ENCODE measurements around the gene CDC42EP3.

Gene CDC42EP3

GRCh38 chr2:37669446-37669845 lies 2.0 kb downstream of the CDC42EP3 start:
- H3K4me3 ChIP-seq (ENCODE audit: control insufficient read depth, low read depth, low read length): peak overlapping the region; percentile 82
- TF ChIP-seq CTCF (IDR thresholded peaks at IDR 0.05; ENCODE audit: control insufficient read depth, insufficient read depth, low read depth, low read length, missing control alignments): no peak
- no peak for DNase-seq (ENCODE audit: low read depth)

GRCh38 chr2:37667704-37668103 lies 3.7 kb downstream of the CDC42EP3 start:
- TF ChIP-seq CTCF (IDR thresholded peaks at IDR 0.05; ENCODE audit: control insufficient read depth, insufficient read depth, low read depth, low read length, missing control alignments): no peak
- peak overlapping the region; percentile 82 for H3K4me3 ChIP-seq (ENCODE audit: control insufficient read depth, low read depth, low read length)
- DNase-seq (ENCODE audit: low read depth): no peak

GRCh38 chr2:37666772-37667171 lies 4.7 kb downstream of the CDC42EP3 start:
- TF ChIP-seq CTCF (IDR thresholded peaks at IDR 0.05; ENCODE audit: control insufficient read depth, insufficient read depth, low read depth, low read length, missing control alignments): no peak
- DNase-seq (ENCODE audit: low read depth): no peak
- H3K4me3 ChIP-seq (ENCODE audit: control insufficient read depth, low read depth, low read length): peak overlapping the region; percentile 21

- TF ChIP-seq CTCF (IDR thresholded peaks at IDR 0.05; ENCODE audit: control insufficient read depth, insufficient read depth, low read depth, low read length, missing control alignments): no peak
- DNase-seq (ENCODE audit: low read depth): no peak
- no peak overlapping the region for H3K4me3 ChIP-seq (ENCODE audit: control insufficient read depth, low read depth, low read length)
These were observed 5.7 kb downstream of the CDC42EP3 start for GRCh38 chr2:37665604-37666362.

GRCh38 chr2:37665043-37665442 lies 6.4 kb downstream of the CDC42EP3 start:
- DNase-seq (ENCODE audit: low read depth): no peak
- TF ChIP-seq CTCF (IDR thresholded peaks at IDR 0.05; ENCODE audit: control insufficient read depth, insufficient read depth, low read depth, low read length, missing control alignments): no peak
- no peak overlapping the region for H3K4me3 ChIP-seq (ENCODE audit: control insufficient read depth, low read depth, low read length)

GRCh38 chr2:37664231-37664643 lies 7.2 kb downstream of the CDC42EP3 start:
- no peak for TF ChIP-seq CTCF (IDR thresholded peaks at IDR 0.05; ENCODE audit: control insufficient read depth, insufficient read depth, low read depth, low read length, missing control alignments)
- no peak for DNase-seq (ENCODE audit: low read depth)
- no peak overlapping the region for H3K4me3 ChIP-seq (ENCODE audit: control insufficient read depth, low read depth, low read length)
